HCT116 (cell line): ENCODE measurements around the gene WNT9A. TPM values are rescaled to one million over a fixed set of nuclear protein-coding genes. Genes with fewer than 3 reads are reported as not detected.

Experiments used
- ATAC-seq: fragments of 200-7000 bp; cut with Tn5 transposase; 2 replicates; pipeline ENCODE4 v1.9.1; 2020; ENCODE audit warnings: mild to moderate bottlenecking, moderate library complexity
- BruUV-seq: library from RNA; stranded (reverse); fragments of 400-500 nt; replicated peaks from 2 replicates; lab custom pipeline; 2021; lab: Mats Ljungman, UMichigan
- CTCF ChIA-PET: fragments of 300-600 bp; sonication (Branson Sonifier 250); formaldehyde crosslinking; loops from one replicate; lab custom pipeline; 2021; ENCODE audit warnings: antibody characterized with exemption; lab: Charles Lee
- POLR2A ChIA-PET: fragments of 300-600, 350-600 bp; sonication (Branson Sonifier 250); formaldehyde crosslinking; loops from one replicate; lab custom pipeline; 2021; ENCODE audit warnings: antibody characterized with exemption; lab: Charles Lee
- RAD21 ChIA-PET, 2 experiments: fragments of 300-600 bp; sonication (Branson Sonifier 250); formaldehyde crosslinking; loops; one replicate each; lab custom pipeline; 2023; ENCODE audit warnings: low total read pairs in 2 of 2; ENCODE audit not compliant: uncharacterized antibody in 2 of 2, unreplicated experiment in 2 of 2, low non-redundant PET in 1 of 2; lab: Charles Lee
- DNase-seq: peaks from one replicate; pipeline ENCODE4 v3.0.0-alpha.2; 2010; ENCODE audit warnings: low read depth, low spot score
- H2AFZ ChIP-seq: fragments of 200-600 bp; shearing (Covaris generic), sonication (generic); 2 replicates; pipeline ENCODE4 v1.6.1; 2017; ENCODE audit warnings: low read depth, mixed run types, mixed read lengths, antibody characterized with exemption, low read length; ENCODE audit not compliant: poor library complexity, severe bottlenecking
- H3K27ac ChIP-seq: 2 replicates; pipeline ENCODE4 v1.5.1; 2012; ENCODE audit warnings: low read depth, low read length
- H3K27me3 ChIP-seq: fragments of 200-600 bp; sonication (generic); 2 replicates; pipeline ENCODE4 v1.6.1; 2016; ENCODE audit warnings: mixed run types, low read length, mixed read lengths; ENCODE audit not compliant: insufficient read depth
- H3K36me3 ChIP-seq, 2 experiments: fragments of 200-500 bp in 1 of 2; fragments of 200-600 bp in 1 of 2; sonication (Bioruptor generic) in 1 of 2; sonication (generic) in 1 of 2; 2 replicates each; pipeline versions ENCODE4 v1.5.1 to v1.6.1; 2014 to 2016; ENCODE audit warnings: low read length in 2 of 2, inconsistent platforms in 1 of 2, mixed read lengths in 1 of 2, mixed run types in 1 of 2; ENCODE audit not compliant: insufficient read depth in 2 of 2, control insufficient read depth in 1 of 2
- H3K4me1 ChIP-seq, 2 experiments: fragments of 200-600 bp in 1 of 2; sonication (generic) in 1 of 2; 2 replicates each; pipeline versions ENCODE4 v1.5.1 to v1.6.1; 2012 to 2017; ENCODE audit warnings: low read length in 2 of 2, inconsistent platforms in 1 of 2, mild to moderate bottlenecking in 1 of 2, mixed read lengths in 1 of 2, mixed run types in 1 of 2, moderate library complexity in 1 of 2; ENCODE audit not compliant: insufficient read depth in 2 of 2, control insufficient read depth in 1 of 2
- H3K4me2 ChIP-seq: fragments of 200-600 bp; sonication (generic); 2 replicates; pipeline ENCODE4 v1.6.1; 2017; ENCODE audit warnings: mixed run types, low read length, mixed read lengths
- H3K4me3 ChIP-seq, 2 experiments: fragments of 200-600 bp in 1 of 2; sonication (generic) in 1 of 2; replicated peaks in 1 of 2; 2 replicates each; pipeline ENCODE4 v1.5.1; 2011 to 2016; ENCODE audit warnings: low read length in 2 of 2, control low read depth in 1 of 2, low read depth in 1 of 2, mild to moderate bottlenecking in 1 of 2, mixed read lengths in 1 of 2, mixed run types in 1 of 2
- H3K79me2 ChIP-seq: fragments of 200-600 bp; sonication (generic); 2 replicates; pipeline ENCODE4 v1.6.1; 2017; ENCODE audit warnings: mild to moderate bottlenecking, mixed run types, low read length, moderate library complexity, mixed read lengths; ENCODE audit not compliant: insufficient read depth
- H3K9ac ChIP-seq: fragments of 200-600 bp; sonication (generic); 2 replicates; pipeline ENCODE4 v1.6.1; 2016; ENCODE audit warnings: low read length, mixed read lengths
- H3K9me2 ChIP-seq: fragments of 200-600 bp; sonication (generic), shearing (Covaris generic); 2 replicates; pipeline ENCODE4 v1.6.1; 2017; ENCODE audit warnings: mixed run types, mild to moderate bottlenecking, moderate library complexity; ENCODE audit not compliant: insufficient read depth
- H3K9me3 ChIP-seq, 2 experiments: fragments of 200-500 bp in 1 of 2; fragments of 200-600 bp in 1 of 2; sonication (Bioruptor generic) in 1 of 2; sonication (generic) in 1 of 2; 2 replicates each; pipeline ENCODE4 v1.6.1; 2014 to 2017; ENCODE audit warnings: low read length in 2 of 2, mixed read lengths in 2 of 2, inconsistent platforms in 1 of 2, low read depth in 1 of 2, mild to moderate bottlenecking in 1 of 2, mixed run types in 1 of 2, moderate library complexity in 1 of 2; ENCODE audit not compliant: control insufficient read depth in 1 of 2, insufficient read depth in 1 of 2
- H4K20me1 ChIP-seq: fragments of 200-600 bp; sonication (generic), shearing (Covaris generic); 2 replicates; pipeline ENCODE4 v1.6.1; 2017; ENCODE audit warnings: mixed run types, mild to moderate bottlenecking, moderate library complexity; ENCODE audit not compliant: insufficient read depth
- EZH2phosphoT487 ChIP-seq: fragments of 200-600 bp; IDR thresholded peaks from 2 replicates; pipeline ENCODE4 v1.6.1; 2018; ENCODE audit warnings: antibody characterized with exemption, borderline replicate concordance
- SRF ChIP-seq: IDR thresholded peaks from 2 replicates; pipeline ENCODE4 v1.6.1; 2012; ENCODE audit warnings: low read depth
- intact Hi-C: fragments of 100-400 bp; cut with micrococcal nuclease; formaldehyde crosslinking; loops from 2 replicates; pipeline ENCODE4 v1.10.0; 2022
- total RNA-seq: library from RNA; stranded (reverse); gene quantifications from one replicate; pipeline ENCODE4 v1.2.1, GENCODE V29; 2021; ENCODE audit not compliant: unreplicated experiment

The WNT9A gene
- total RNA-seq, 1 experiment from 2014 or later, result 5.6 TPM

GRCh38 chr1:227913764-227914721 lies 33.7 kb downstream of the WNT9A start:
- no TSS peak for BruUV-seq
- TF ChIP-seq SRF, result no peak
- H3K27ac ChIP-seq, result no peak overlapping the region
- RAD21 ChIA-PET, result no interaction called here
- H3K36me3 ChIP-seq, result no peaks in the 10 kb centered on the region
- no peak overlapping the region for H3K9ac ChIP-seq
- no peaks in the 10 kb centered on the region for H4K20me1 ChIP-seq
- intact Hi-C loops, result no loop called here
- H3K9me3 ChIP-seq, result no peaks in the 10 kb centered on the region
- H3K4me1 ChIP-seq, result peaks cover 16 to 24% of the 10 kb centered on the region in 2 experiments
- H3K4me3 ChIP-seq, result no peak overlapping the region
- CTCF ChIA-PET, result no interaction called here
- ATAC-seq, result no peak
- POLR2A ChIA-PET, result no interaction called here
- H3K4me2 ChIP-seq, result no peak overlapping the region
- no peak overlapping the region for H2AFZ ChIP-seq
- H3K27me3 ChIP-seq, result no peaks in the 10 kb centered on the region
- no peak for DNase-seq
- H3K79me2 ChIP-seq, result no peaks in the 10 kb centered on the region
- no peaks in the 10 kb centered on the region for H3K9me2 ChIP-seq

DNA sequence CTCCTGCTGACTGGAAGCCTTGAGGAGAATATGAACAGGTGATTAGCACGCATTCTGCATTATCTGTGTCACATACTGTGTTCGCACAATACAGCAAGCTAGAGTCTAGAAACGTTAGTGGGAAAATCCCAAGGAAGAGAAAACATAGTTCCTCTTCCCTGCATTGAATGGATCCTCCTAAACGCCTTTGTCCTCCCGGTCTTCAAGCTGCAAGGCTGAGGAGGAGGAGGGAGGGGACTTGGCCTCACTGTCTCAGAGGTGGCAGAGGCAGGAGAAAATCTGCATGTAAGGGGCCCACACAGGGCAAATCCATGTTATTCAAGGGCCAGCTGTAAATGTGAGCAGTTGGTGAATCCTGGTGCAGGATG lies 34.4 kb downstream of the WNT9A start:
- H2AFZ ChIP-seq, result no peak overlapping the region
- H3K9ac ChIP-seq, result no peak overlapping the region
- CTCF ChIA-PET, result no interaction called here
- intact Hi-C loops, result no loop called here
- H3K79me2 ChIP-seq, result no peaks in the 10 kb centered on the region
- no peaks in the 10 kb centered on the region for H3K9me2 ChIP-seq
- BruUV-seq, result no TSS peak
- RAD21 ChIA-PET, result no interaction called here
- peaks cover 16 to 24% of the 10 kb centered on the region in 2 experiments for H3K4me1 ChIP-seq
- H4K20me1 ChIP-seq, result no peaks in the 10 kb centered on the region
- POLR2A ChIA-PET, result no interaction called here
- no peak overlapping the region for H3K27ac ChIP-seq
- ATAC-seq (no peak), DNase-seq (no peak)
- no peak overlapping the region for H3K4me3 ChIP-seq
- no peak overlapping the region for H3K4me2 ChIP-seq
- no peaks in the 10 kb centered on the region for H3K27me3 ChIP-seq
- TF ChIP-seq EZH2phosphoT487, result no peak
- no peaks in the 10 kb centered on the region for H3K9me3 ChIP-seq
- no peaks in the 10 kb centered on the region for H3K36me3 ChIP-seq
